LNCAP (cell line): ENCODE data around the gene HLA-F.

Experiments
- CTCF ChIP-seq: fragments of 450-650 bp; IDR thresholded peaks from 2 replicates; pipeline ENCODE4 v1.5.1; 2017; ENCODE audit warnings: mild to moderate bottlenecking

The HLA-F gene

GRCh38 chr6:29726001-29726400 is 2.8 kb downstream of the HLA-F start:
- no peak for TF ChIP-seq CTCF

GRCh38 chr6:29726571-29727194 is 3.4 kb downstream of the HLA-F start:
- no peak for TF ChIP-seq CTCF

DNA sequence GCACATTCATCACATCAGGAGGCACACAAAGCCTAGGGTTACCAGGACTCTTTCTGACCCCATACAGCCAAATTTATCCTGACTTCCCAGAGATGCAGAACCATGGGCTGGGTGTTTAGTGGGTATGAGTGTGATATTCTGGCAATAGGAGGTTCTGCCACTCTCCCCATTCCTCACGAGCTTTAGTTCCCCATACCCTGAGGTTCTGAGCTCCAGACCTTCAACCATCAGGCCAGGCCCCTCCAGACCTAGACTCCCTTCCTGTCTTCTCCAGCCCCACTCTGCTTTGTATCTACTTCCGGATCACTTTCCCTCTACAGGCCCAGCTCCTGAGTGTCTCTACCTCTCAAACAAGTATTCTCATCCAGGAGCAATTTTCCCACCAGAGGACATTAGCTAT is 4.4 kb downstream of the HLA-F start:
- TF ChIP-seq CTCF: no peak

DNA sequence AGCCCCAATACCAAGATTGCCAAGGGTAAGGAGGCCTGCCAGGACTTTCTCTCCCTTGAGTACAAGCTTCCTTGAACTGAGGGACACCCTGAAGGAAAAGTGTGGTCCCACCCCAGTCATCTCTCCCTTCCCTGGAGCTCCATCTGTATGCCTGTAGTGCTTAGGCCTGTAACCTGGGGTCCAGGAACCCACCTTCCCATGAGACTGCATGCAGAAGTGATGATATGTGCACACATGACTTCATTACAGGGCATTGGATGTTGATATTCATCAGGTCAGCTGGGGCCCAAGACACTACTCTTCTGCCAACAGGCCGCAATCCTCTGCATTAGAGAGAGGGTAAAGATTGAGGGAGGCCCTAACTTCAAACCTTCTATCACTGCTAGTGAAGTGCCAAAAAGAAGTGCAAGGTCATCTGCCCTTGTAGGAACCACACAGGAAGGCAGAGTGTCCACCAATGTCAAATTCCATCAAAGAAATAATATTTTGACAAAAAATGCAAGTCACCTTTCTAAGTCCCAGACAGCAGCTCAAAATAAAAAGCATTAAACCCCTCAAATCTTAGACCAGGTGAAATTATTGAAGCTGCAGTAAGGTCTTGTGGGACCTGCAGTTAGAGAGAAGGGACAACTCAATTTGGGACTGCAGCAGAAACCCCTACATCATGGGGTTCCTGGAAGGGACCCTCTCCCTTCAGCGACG is 5.1 kb downstream of the HLA-F start:
- no peak for TF ChIP-seq CTCF

- no peak for TF ChIP-seq CTCF
These were observed 5.6 kb downstream of the HLA-F start for GRCh38 chr6:29728875-29729270.

DNA sequence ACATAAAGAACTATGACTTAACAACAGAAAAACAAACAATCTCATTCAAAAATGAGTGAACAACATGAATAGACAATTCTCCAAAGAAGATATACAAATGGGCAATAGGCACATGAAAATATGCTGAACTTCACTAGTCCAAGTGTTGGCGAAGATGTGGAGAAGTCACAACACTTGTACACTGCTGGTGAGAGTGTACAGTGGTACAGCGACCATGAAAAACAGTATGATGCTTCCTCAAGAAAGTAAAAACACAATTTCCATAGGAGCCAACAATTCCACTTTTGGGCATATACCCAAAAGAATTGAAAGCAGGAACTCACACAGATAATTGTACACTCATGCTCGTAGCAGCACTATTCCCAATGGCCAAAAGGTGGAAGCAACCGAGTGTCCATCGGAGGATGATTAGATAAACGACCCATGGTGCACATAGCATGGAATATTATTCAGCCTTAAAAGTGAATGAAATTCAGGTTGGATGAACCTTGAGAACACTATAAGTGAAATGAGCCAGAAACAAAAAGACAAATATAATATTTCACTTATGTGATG is 6.6 kb downstream of the HLA-F start:
- TF ChIP-seq CTCF: no peak

DNA sequence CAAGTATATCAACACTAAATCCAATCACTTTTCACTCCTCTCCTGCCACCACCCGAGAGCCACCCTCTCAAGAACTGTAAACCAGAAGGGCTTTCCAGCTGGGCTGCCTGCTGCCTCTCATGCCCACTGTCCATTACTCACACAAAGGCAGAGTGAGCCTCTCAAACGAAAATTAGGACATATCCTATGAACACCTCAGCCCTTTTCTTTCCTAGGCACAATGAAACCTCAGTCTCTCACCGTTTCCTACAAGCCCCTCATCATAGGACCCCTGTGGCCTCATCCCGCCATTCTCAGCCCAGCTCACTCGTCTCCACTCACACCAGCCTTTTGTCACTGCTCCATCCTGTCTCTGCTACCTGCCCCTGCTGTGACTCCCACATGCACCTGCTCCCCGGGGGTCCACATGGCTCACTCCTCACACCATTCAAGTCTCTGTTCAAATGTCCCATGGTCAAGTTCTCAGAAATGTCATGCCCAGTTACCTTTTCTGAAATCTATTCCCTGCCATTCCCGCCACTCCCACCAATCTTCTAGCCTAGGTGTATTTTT is 7.4 kb downstream of the HLA-F start:
- TF ChIP-seq CTCF: no peak
